ENCODE data around the gene GRIK2. TPM values are rescaled to one million over a fixed set of nuclear protein-coding genes. Genes with fewer than 3 reads are reported as not detected.

The GRIK2 gene
- total RNA-seq, 1 experiment from 2014 or later: 0.29 TPM

DNA sequence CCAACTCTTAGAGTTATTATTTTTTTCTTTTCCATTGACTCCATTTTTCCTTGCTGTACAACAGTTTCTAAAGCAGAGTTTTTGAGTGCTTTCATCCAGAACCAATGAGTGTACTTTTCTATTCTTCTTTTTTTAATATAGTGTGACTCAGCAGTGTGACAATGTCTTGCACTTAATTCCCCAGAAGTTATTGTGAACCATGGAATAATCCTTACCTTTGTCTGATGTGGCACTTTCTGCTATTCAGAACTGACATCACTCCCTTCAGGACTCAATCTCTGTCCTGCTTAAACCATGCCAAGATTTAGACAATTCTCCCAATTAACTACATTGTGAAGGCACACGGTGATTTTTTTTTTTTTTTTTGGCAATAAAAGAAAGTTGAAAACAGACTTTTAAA is 41.5 kb downstream of the GRIK2 start:
- Histone ChIP-seq H3K4me3 (ENCODE audit: low read depth, low read length) (no peak overlapping the region), H3K9me3 (no peaks in the 10 kb centered on the region), H3K4me1 (no peaks in the 10 kb centered on the region), H3K27me3 (replicated peaks; ENCODE audit: control insufficient read depth, insufficient read depth, low read length) (no peaks in the 10 kb centered on the region), H3K36me3 (ENCODE audit: control insufficient read depth, insufficient read depth, low read length) (no peaks in the 10 kb centered on the region)
- TF ChIP-seq, protein P1, sequence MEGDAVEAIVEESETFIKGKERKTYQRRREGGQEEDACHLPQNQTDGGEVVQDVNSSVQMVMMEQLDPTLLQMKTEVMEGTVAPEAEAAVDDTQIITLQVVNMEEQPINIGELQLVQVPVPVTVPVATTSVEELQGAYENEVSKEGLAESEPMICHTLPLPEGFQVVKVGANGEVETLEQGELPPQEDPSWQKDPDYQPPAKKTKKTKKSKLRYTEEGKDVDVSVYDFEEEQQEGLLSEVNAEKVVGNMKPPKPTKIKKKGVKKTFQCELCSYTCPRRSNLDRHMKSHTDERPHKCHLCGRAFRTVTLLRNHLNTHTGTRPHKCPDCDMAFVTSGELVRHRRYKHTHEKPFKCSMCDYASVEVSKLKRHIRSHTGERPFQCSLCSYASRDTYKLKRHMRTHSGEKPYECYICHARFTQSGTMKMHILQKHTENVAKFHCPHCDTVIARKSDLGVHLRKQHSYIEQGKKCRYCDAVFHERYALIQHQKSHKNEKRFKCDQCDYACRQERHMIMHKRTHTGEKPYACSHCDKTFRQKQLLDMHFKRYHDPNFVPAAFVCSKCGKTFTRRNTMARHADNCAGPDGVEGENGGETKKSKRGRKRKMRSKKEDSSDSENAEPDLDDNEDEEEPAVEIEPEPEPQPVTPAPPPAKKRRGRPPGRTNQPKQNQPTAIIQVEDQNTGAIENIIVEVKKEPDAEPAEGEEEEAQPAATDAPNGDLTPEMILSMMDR (IDR thresholded peaks at IDR 0.05; ENCODE audit: insufficient read depth in 1 of 2, low read depth in 1 of 2, low read length in 1 of 2, severe bottlenecking in 1 of 2, unreplicated experiment in 1 of 2): no peak
- no peak for DNase-seq
- H3K4me1 Mint-ChIP-seq (ENCODE audit: low read depth, unreplicated experiment): no peaks in the 10 kb centered on the region
- POLR2A ChIA-PET: no interaction called here
- no TSS peak for BruUV-seq (replicated peaks)
- intact Hi-C loops (cut with micrococcal nuclease; ENCODE audit: unreplicated experiment): no loop called here
- no peak overlapping the region for H3K4me3 Mint-ChIP-seq (ENCODE audit: unreplicated experiment)
- H3K9me3 Mint-ChIP-seq (ENCODE audit: unreplicated experiment): no peaks in the 10 kb centered on the region
- no peak overlapping the region for H3K27ac Mint-ChIP-seq (ENCODE audit: unreplicated experiment)
- no peaks in the 10 kb centered on the region for H3K36me3 Mint-ChIP-seq (ENCODE audit: insufficient read depth, unreplicated experiment)
- CTCF ChIA-PET: no interaction called here
- no peaks in the 10 kb centered on the region for H3K27me3 Mint-ChIP-seq (ENCODE audit: insufficient read depth, unreplicated experiment)

DNA sequence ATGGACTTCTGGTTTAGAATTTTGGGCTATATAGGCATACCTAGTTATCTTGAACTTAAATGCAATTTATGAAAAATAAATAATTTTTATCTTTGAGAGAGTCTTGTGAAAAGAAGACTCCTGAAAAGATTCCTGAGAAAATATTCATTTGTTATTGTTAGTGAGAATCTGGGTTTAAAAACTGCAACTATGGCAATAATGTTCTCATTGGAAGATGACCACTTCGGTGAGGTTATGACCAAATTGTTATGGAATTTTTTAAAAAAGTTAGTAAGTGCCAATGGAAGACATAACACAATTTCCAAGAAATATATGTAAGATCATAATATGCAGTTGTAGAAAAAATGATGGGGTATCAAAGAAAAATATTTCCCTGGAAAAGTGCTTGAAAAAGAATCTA is 46.3 kb downstream of the GRIK2 start:
- POLR2A ChIA-PET: no interaction called here
- BruUV-seq (replicated peaks): no TSS peak

DNA sequence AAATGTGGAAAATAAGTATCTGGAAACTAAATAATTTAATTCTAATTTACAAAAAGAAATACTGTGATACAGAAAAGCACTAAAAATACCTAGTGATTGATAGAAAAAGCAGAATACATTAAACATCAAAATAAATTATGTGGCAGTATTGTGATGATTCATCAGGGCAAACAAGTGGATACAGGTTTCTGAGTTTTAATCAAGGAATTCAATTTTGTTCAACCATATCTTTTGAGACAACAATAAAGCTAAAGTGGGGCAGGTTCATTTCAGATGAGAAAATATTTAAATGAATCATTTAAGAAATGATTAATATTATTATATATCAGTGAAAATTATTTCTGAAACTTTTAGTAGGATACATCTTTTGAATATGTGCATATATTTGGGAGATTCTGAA is 49.8 kb downstream of the GRIK2 start:
- BruUV-seq (replicated peaks): no TSS peak
- Mint-ChIP-seq H3K9me3 (ENCODE audit: unreplicated experiment) (no peaks in the 10 kb centered on the region), H3K27me3 (ENCODE audit: insufficient read depth, unreplicated experiment) (no peaks in the 10 kb centered on the region), H3K36me3 (ENCODE audit: insufficient read depth, unreplicated experiment) (no peaks in the 10 kb centered on the region), H3K27ac (ENCODE audit: unreplicated experiment) (no peak overlapping the region), H3K4me1 (ENCODE audit: low read depth, unreplicated experiment) (no peaks in the 10 kb centered on the region), H3K4me3 (ENCODE audit: unreplicated experiment) (no peak overlapping the region)
- TF ChIP-seq, protein P1 (IDR thresholded peaks at IDR 0.05; ENCODE audit: insufficient read depth in 1 of 2, low read depth in 1 of 2, low read length in 1 of 2, severe bottlenecking in 1 of 2, unreplicated experiment in 1 of 2): no peak
- intact Hi-C loops (cut with micrococcal nuclease; ENCODE audit: unreplicated experiment): no loop called here
- no peaks in the 10 kb centered on the region for H3K9me3 ChIP-seq
- no peaks in the 10 kb centered on the region for H3K36me3 ChIP-seq (ENCODE audit: control insufficient read depth, insufficient read depth, low read length)
- no peaks in the 10 kb centered on the region for H3K27me3 ChIP-seq (replicated peaks; ENCODE audit: control insufficient read depth, insufficient read depth, low read length)
- ChIA-PET POLR2A (no interaction called here), CTCF (no interaction called here)
- no peak for DNase-seq
- H3K4me3 ChIP-seq (ENCODE audit: low read depth, low read length): no peak overlapping the region
- no peaks in the 10 kb centered on the region for H3K4me1 ChIP-seq

More for the DNA sequence above, 46.3 kb downstream of the GRIK2 start:
- DNase-seq: no peak
- no peak overlapping the region for H3K27ac Mint-ChIP-seq (ENCODE audit: unreplicated experiment)
- Histone ChIP-seq H3K4me1 (no peaks in the 10 kb centered on the region), H3K4me3 (ENCODE audit: low read depth, low read length) (no peak overlapping the region), H3K9me3 (no peaks in the 10 kb centered on the region), H3K27me3 (replicated peaks; ENCODE audit: control insufficient read depth, insufficient read depth, low read length) (no peaks in the 10 kb centered on the region), H3K36me3 (ENCODE audit: control insufficient read depth, insufficient read depth, low read length) (no peaks in the 10 kb centered on the region)
- H3K4me1 Mint-ChIP-seq (ENCODE audit: low read depth, unreplicated experiment): no peaks in the 10 kb centered on the region
- TF ChIP-seq, protein P1 (IDR thresholded peaks at IDR 0.05; ENCODE audit: insufficient read depth in 1 of 2, low read depth in 1 of 2, low read length in 1 of 2, severe bottlenecking in 1 of 2, unreplicated experiment in 1 of 2): no peak
- H3K36me3 Mint-ChIP-seq (ENCODE audit: insufficient read depth, unreplicated experiment): no peaks in the 10 kb centered on the region
- CTCF ChIA-PET: no interaction called here
- no peaks in the 10 kb centered on the region for H3K9me3 Mint-ChIP-seq (ENCODE audit: unreplicated experiment)
- H3K27me3 Mint-ChIP-seq (ENCODE audit: insufficient read depth, unreplicated experiment): no peaks in the 10 kb centered on the region
- intact Hi-C loops (cut with micrococcal nuclease; ENCODE audit: unreplicated experiment): no loop called here
- no peak overlapping the region for H3K4me3 Mint-ChIP-seq (ENCODE audit: unreplicated experiment)
